Measurements from ENCODE around the gene FNBP1. TPM values are rescaled to one million over a fixed set of nuclear protein-coding genes. Genes with fewer than 3 reads are reported as not detected.
A peak's percentile ranks its signal among the peaks of the same experiment; 100 is the strongest.

FNBP1 gene
- total and polyA plus RNA-seq, 8 donors: 30.4 to 51.8 (median 34.4) TPM

- Histone ChIP-seq H3K36me3 (no peaks in the 10 kb centered on the region), H3K4me3 (no peak overlapping the region), H3K27ac (peak overlapping the region in 1 of 2 donors; percentile 60), H3K9me3 (no peaks in the 10 kb centered on the region), H3K4me1 (peaks cover 0 to 96% of the 10 kb centered on the region in 2 donors), H3K27me3 (no peaks in the 10 kb centered on the region)
- no peak for TF ChIP-seq CTCF (IDR thresholded peaks at IDR 0.05)
- DNase-seq: no peak
- no peak for ATAC-seq
- intact Hi-C loops (cut with DNase I): no loop called here
Observed at GRCh38 chr9:130027533-130028365, 15.2 kb downstream of the FNBP1 start.

GRCh38 chr9:130026583-130027340, 16.2 kb downstream of the FNBP1 start:
- ATAC-seq: no peak
- no peak overlapping the region for H3K4me3 ChIP-seq
- H3K27ac ChIP-seq: peak overlapping the region in 1 of 2 donors; percentile 60
- H3K27me3 ChIP-seq: no peaks in the 10 kb centered on the region
- no peak for TF ChIP-seq CTCF (IDR thresholded peaks at IDR 0.05)
- no peaks in the 10 kb centered on the region for H3K9me3 ChIP-seq
- intact Hi-C loops (cut with DNase I): no loop called here
- no peaks in the 10 kb centered on the region for H3K36me3 ChIP-seq
- DNase-seq: no peak
- peaks cover 0 to 96% of the 10 kb centered on the region in 2 donors for H3K4me1 ChIP-seq

- no peak overlapping the region for H3K27ac ChIP-seq
Observed at GRCh38 chr9:130024597-130024994, 18.4 kb downstream of the FNBP1 start.

GRCh38 chr9:130023994-130024596, 18.9 kb downstream of the FNBP1 start:
- ATAC-seq (no peak), DNase-seq (no peak)
- no peaks in the 10 kb centered on the region for H3K36me3 ChIP-seq
- no peaks in the 10 kb centered on the region for H3K27me3 ChIP-seq
- peaks cover 0 to 78% of the 10 kb centered on the region in 2 donors for H3K4me1 ChIP-seq
- intact Hi-C loops (cut with DNase I): no loop called here
- no peak for TF ChIP-seq CTCF (IDR thresholded peaks at IDR 0.05)
- no peak overlapping the region for H3K27ac ChIP-seq
- H3K9me3 ChIP-seq: no peaks in the 10 kb centered on the region
- no peak overlapping the region for H3K4me3 ChIP-seq

More at GRCh38 chr9:130024597-130024994, 18.4 kb downstream of the FNBP1 start:
- Histone ChIP-seq H3K36me3 (no peaks in the 10 kb centered on the region), H3K4me1 (peaks cover 0 to 83% of the 10 kb centered on the region in 2 donors), H3K27me3 (no peaks in the 10 kb centered on the region), H3K9me3 (no peaks in the 10 kb centered on the region), H3K4me3 (no peak overlapping the region)
- intact Hi-C loops (cut with DNase I): no loop called here
- DNase-seq (no peak), ATAC-seq (no peak)
- no peak for TF ChIP-seq CTCF (IDR thresholded peaks at IDR 0.05)

Data from left lung (tissue), 10 donors.